ENCODE results near the gene ZNF12. TPM values are rescaled to one million over a fixed set of nuclear protein-coding genes. Genes with fewer than 3 reads are reported as not detected.

Gene ZNF12
- total RNA-seq, 2 donors from 2014 or later, result 24.2 to 29.4 TPM

GRCh38 chr7:6648066-6648814 lies 58.5 kb downstream of the ZNF12 start:
- no peaks in the 10 kb centered on the region for H3K27me3 Mint-ChIP-seq (ENCODE audit: insufficient read depth)
- Histone ChIP-seq H3K9ac (ENCODE audit: extremely low read depth, low read length, poor library complexity, severe bottlenecking) (no peak overlapping the region), H3K36me3 (ENCODE audit: control insufficient read depth, insufficient read depth, low read length) (peaks cover 27% of the 10 kb centered on the region), H3K9me3 (ENCODE audit: control insufficient read depth, low read length) (no peaks in the 10 kb centered on the region), H3K4me1 (ENCODE audit: control insufficient read depth, insufficient read depth, low read length) (no peaks in the 10 kb centered on the region), H3K27ac (ENCODE audit: low read depth, low read length) (no peak overlapping the region), H3K4me3 (ENCODE audit: low read length) (no peak overlapping the region), H3K27me3 (ENCODE audit: control insufficient read depth, insufficient read depth, low read length, poor library complexity, severe bottlenecking) (no peaks in the 10 kb centered on the region)
- H3K4me1 Mint-ChIP-seq, result no peaks in the 10 kb centered on the region
- peaks cover 10% of the 10 kb centered on the region for H3K9me3 Mint-ChIP-seq
- WGBS, 2 experiments (ENCODE audit: insufficient coverage in 1 of 2, insufficient read length in 1 of 2), result 96 to 97% methylated on average over 7 to 17 of the region's 17 CpGs
- no peak overlapping the region for H3K27ac Mint-ChIP-seq
- peaks cover 46% of the 10 kb centered on the region for H3K36me3 Mint-ChIP-seq (ENCODE audit: low read depth)
- H3K4me3 Mint-ChIP-seq, result no peak overlapping the region
- no peak for TF ChIP-seq CTCF (conservative IDR thresholded peaks at IDR 0.05)
- peak; percentile 28 for DNase-seq

- DNase-seq, result no peak
- Histone ChIP-seq H3K27me3 (ENCODE audit: control insufficient read depth, insufficient read depth, low read length, poor library complexity, severe bottlenecking) (no peaks in the 10 kb centered on the region), H3K27ac (ENCODE audit: low read depth, low read length) (no peak overlapping the region), H3K4me1 (ENCODE audit: control insufficient read depth, insufficient read depth, low read length) (no peaks in the 10 kb centered on the region), H3K4me3 (ENCODE audit: low read length) (no peak overlapping the region), H3K36me3 (ENCODE audit: control insufficient read depth, insufficient read depth, low read length) (peaks cover 27% of the 10 kb centered on the region), H3K9me3 (ENCODE audit: control insufficient read depth, low read length) (no peaks in the 10 kb centered on the region), H3K9ac (ENCODE audit: extremely low read depth, low read length, poor library complexity, severe bottlenecking) (no peak overlapping the region)
- WGBS, 2 experiments (ENCODE audit: insufficient coverage in 1 of 2, insufficient read length in 1 of 2), result 94 to 98% methylated on average over 11 to 14 of the region's 14 CpGs
- Mint-ChIP-seq H3K9me3 (peaks cover 10% of the 10 kb centered on the region), H3K4me1 (no peaks in the 10 kb centered on the region), H3K27me3 (ENCODE audit: insufficient read depth) (no peaks in the 10 kb centered on the region), H3K36me3 (ENCODE audit: low read depth) (peaks cover 44% of the 10 kb centered on the region), H3K27ac (no peak overlapping the region), H3K4me3 (no peak overlapping the region)
- no peak for TF ChIP-seq CTCF (conservative IDR thresholded peaks at IDR 0.05)
Measured at GRCh38 chr7:6647541-6647940, 59.2 kb downstream of the ZNF12 start.

- Histone ChIP-seq H3K9ac (ENCODE audit: extremely low read depth, low read length, poor library complexity, severe bottlenecking) (no peak overlapping the region), H3K9me3 (ENCODE audit: control insufficient read depth, low read length) (no peaks in the 10 kb centered on the region), H3K4me3 (ENCODE audit: low read length) (no peak overlapping the region), H3K4me1 (ENCODE audit: control insufficient read depth, insufficient read depth, low read length) (no peaks in the 10 kb centered on the region), H3K27ac (ENCODE audit: low read depth, low read length) (no peak overlapping the region), H3K36me3 (ENCODE audit: control insufficient read depth, insufficient read depth, low read length) (peaks cover 25% of the 10 kb centered on the region), H3K27me3 (ENCODE audit: control insufficient read depth, insufficient read depth, low read length, poor library complexity, severe bottlenecking) (no peaks in the 10 kb centered on the region)
- WGBS, 2 experiments (ENCODE audit: insufficient coverage in 1 of 2, insufficient read length in 1 of 2), result 90 to 94% methylated on average over 8 of the region's 8 CpGs
- Mint-ChIP-seq H3K4me1 (no peaks in the 10 kb centered on the region), H3K27me3 (ENCODE audit: insufficient read depth) (no peaks in the 10 kb centered on the region), H3K27ac (peak overlapping the region; percentile 41), H3K9me3 (peaks cover 8% of the 10 kb centered on the region), H3K36me3 (ENCODE audit: low read depth) (peaks cover 41% of the 10 kb centered on the region), H3K4me3 (no peak overlapping the region)
- no peak for DNase-seq
- no peak for TF ChIP-seq CTCF (conservative IDR thresholded peaks at IDR 0.05)
Measured at GRCh38 chr7:6647080-6647479, 59.7 kb downstream of the ZNF12 start.

Data from endodermal cell (in vitro differentiated cells).